Fibroblast of lung (primary cell): ENCODE measurements around the gene ZNF625.

Experiments
- CTCF ChIP-seq, 2 donors: IDR thresholded peaks in 1 of 2; conservative IDR thresholded peaks in 1 of 2; 1 replicate in 1 of 2; 2 replicates in 1 of 2; pipeline ENCODE4 v1.5.1; 2011 to 2012; ENCODE audit warnings: low read length in 2 of 2, control low read depth in 1 of 2, inconsistent platforms in 1 of 2, low read depth in 1 of 2, mild to moderate bottlenecking in 1 of 2
- EZH2 ChIP-seq: IDR thresholded peaks from 2 replicates; pipeline ENCODE4 v1.5.1; 2012; ENCODE audit warnings: low read length, control low read depth, mild to moderate bottlenecking; ENCODE audit errors: missing control alignments

GRCh38 chr19:12112701-12113100 lies 43.8 kb downstream of the ZNF625 start:
- TF ChIP-seq CTCF (conservative IDR thresholded peaks at IDR 0.05 in 1 of 2, IDR thresholded peaks at IDR 0.05 in 1 of 2; ENCODE audit: low read depth in 1 of 2, low read length in 2 of 2) (no peak), EZH2 (no peak)
